ENCODE data around the gene PACRG. TPM values are rescaled to one million over a fixed set of nuclear protein-coding genes. Genes with fewer than 3 reads are reported as not detected.

The PACRG gene
- total RNA-seq, 1 experiment from 2014 or later, result 0.26 TPM

- no peak overlapping the region for H2AK5ac ChIP-seq (ENCODE audit: insufficient read length, low read length)
- Mint-ChIP-seq H3K4me3 (no peak overlapping the region), H3K4me1 (peaks cover 12 to 19% of the 10 kb centered on the region in 2 experiments), H3K27ac (no peak overlapping the region), H3K27me3 (ENCODE audit: low read depth) (peaks cover 3% of the 10 kb centered on the region), H3K36me3 (ENCODE audit: insufficient read depth in 1 of 3, low read depth in 3 of 3) (no peaks in the 10 kb centered on the region; a peak in 1 of 7 replicates), H3K9me3 (no peaks in the 10 kb centered on the region)
- no peak overlapping the region for H3K27ac ChIP-seq (ENCODE audit: insufficient read length, low read depth, low read length)
- H3K4ac ChIP-seq (ENCODE audit: low read depth, low read length), result no peak overlapping the region
- no peak overlapping the region for H2BK5ac ChIP-seq (ENCODE audit: insufficient read length, low read length)
- no peak for DNase-seq
- H3K18ac ChIP-seq (ENCODE audit: insufficient read length, low read depth, low read length), result no peak overlapping the region
- H4K20me1 ChIP-seq (ENCODE audit: control insufficient read depth, insufficient read depth, insufficient read length), result no peaks in the 10 kb centered on the region
- no peak overlapping the region for H4K8ac ChIP-seq (replicated peaks; ENCODE audit: insufficient read length, low read depth, low read length)
- no peaks in the 10 kb centered on the region for H3K79me2 ChIP-seq (ENCODE audit: insufficient read depth, low read length)
- H3K79me1 ChIP-seq (ENCODE audit: insufficient read depth, low read depth, low read length, poor library complexity, severe bottlenecking), result no peaks in the 10 kb centered on the region
- no peak overlapping the region for H4K91ac ChIP-seq (ENCODE audit: insufficient read length, low read depth, low read length)
- no peaks in the 10 kb centered on the region; the same call in 1 of the 2 replicates for H3K4me1 ChIP-seq (ENCODE audit: insufficient read depth, low read length)
- no peak overlapping the region for H3K14ac ChIP-seq (ENCODE audit: insufficient read depth, low read length)
- no peak overlapping the region for H2AFZ ChIP-seq (ENCODE audit: low read length)
- H3K9ac ChIP-seq (ENCODE audit: extremely low read depth, insufficient read length, low read length), result no peak overlapping the region
- H3K9me3 ChIP-seq (ENCODE audit: control insufficient read depth, low read depth, low read length), result no peaks in the 10 kb centered on the region
- H3K23ac ChIP-seq (ENCODE audit: insufficient read length, low read depth, low read length), result no peak overlapping the region
- no peak overlapping the region for H3T11ph ChIP-seq (ENCODE audit: low read length)
- H3K23me2 ChIP-seq (ENCODE audit: insufficient read length, low read depth, low read length, poor library complexity, severe bottlenecking), result no peaks in the 10 kb centered on the region
- no CpG with 5 or more reads among the region's 7 CpGs for WGBS (ENCODE audit: extremely low coverage, insufficient read length, low lambda C conversion rate)
- no peak for TF ChIP-seq CTCF (conservative IDR thresholded peaks at IDR 0.05)
- H2BK15ac ChIP-seq (ENCODE audit: low read depth, low read length), result no peak overlapping the region
- H4K5ac ChIP-seq (ENCODE audit: insufficient read length, low read depth, low read length), result no peak overlapping the region
- no peak overlapping the region for H3K4me2 ChIP-seq (ENCODE audit: insufficient read depth, insufficient read length, low read length)
- H2BK12ac ChIP-seq (ENCODE audit: insufficient read length, low read depth, low read length), result no peak overlapping the region
- H3K27me3 ChIP-seq (ENCODE audit: insufficient read depth, low read length), result no peaks in the 10 kb centered on the region
- no peak overlapping the region for H2BK120ac ChIP-seq (ENCODE audit: low read depth, low read length, poor library complexity, severe bottlenecking)
- H2BK20ac ChIP-seq (ENCODE audit: low read depth, low read length, poor library complexity, severe bottlenecking), result no peak overlapping the region
- H3K56ac ChIP-seq (ENCODE audit: insufficient read length, low read depth, low read length), result no peak overlapping the region
Measured at GRCh38 chr6:163189609-163190008, 461.8 kb downstream of the PACRG start.
